GF-D8 (cell line): ENCODE data around the gene TAOK3.
A peak's percentile ranks its signal among the peaks of the same experiment; 100 is the strongest.
"Not testable (repeated sequence)": the region's sequence is repeated elsewhere in the genome, so short reads cannot be mapped to it uniquely, and the experiment has no call there.

ENCODE experiments used
- DNase-seq: peaks from one replicate; lab custom pipeline; 2025; lab: John Stamatoyannopoulos, UW

Gene TAOK3

DNA sequence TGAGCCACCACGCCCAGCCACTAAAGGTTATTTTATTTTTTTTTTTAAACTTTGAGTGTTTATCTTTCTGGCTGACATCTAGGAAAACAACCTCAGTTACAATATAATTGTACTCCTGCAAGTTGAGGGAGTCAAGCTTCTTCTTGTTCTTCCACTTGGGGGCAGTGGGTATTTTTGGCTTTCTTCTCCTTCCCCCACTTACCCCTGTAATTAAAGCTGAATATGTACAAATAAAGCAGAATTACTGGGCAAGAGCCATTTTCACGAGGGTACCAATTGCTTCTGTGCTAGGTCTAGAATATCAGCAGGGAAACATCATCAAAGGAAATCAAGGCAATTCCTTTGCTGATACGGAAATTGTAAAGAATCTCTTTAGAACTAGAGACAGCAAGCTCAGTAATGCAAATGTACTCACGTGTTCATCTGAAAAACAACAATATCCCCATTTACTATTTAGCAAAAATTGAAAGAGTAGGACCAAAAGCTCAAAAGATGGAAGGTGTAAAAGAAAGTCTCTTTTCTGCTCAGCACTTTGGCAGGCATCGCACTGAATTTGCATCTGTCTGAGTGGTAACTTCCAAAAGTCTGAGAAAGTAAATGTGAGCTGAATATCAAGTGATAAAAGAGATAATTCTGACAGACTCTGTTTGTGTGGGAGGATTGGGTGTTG, 72.8 kb downstream of the TAOK3 start:
- no peak for DNase-seq

DNA sequence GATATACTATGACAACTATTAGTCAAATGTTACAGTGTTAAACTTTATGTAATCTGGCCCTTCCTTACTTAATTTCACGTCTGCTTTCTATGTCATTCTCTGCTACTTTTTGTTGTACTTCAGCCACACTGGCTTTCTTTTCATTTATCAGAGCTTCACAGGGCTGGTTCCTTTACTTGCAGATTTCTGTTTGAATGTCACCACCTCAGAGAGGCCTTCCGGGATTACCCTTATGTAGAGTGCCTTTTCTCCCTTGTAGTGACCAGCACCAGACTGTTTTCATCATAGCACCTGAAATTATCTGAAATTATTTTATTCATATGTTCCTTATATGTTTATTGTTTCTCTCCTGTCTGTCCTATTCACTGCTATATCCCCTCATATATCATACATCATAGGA, 75.4 kb downstream of the TAOK3 start:
- no peak for DNase-seq

DNA sequence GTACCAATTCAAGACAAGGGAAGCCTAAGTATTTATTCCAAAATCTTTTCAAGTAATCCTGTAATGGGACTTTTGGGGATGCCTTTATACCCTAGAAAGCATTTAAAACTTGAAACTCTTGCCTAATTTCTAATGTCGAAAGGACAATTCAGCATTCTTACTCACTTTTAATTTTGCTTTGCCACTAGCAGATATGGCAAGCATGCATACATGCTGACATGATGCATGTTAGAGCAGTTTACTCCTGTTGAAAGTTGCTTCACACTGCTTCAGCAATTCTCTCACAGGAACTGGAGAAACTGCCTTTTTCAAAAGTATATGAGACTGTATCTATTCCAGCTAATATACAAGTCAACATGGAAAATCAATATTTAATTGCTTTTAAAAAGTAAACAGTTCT, 79.9 kb downstream of the TAOK3 start:
- DNase-seq = no peak

DNA sequence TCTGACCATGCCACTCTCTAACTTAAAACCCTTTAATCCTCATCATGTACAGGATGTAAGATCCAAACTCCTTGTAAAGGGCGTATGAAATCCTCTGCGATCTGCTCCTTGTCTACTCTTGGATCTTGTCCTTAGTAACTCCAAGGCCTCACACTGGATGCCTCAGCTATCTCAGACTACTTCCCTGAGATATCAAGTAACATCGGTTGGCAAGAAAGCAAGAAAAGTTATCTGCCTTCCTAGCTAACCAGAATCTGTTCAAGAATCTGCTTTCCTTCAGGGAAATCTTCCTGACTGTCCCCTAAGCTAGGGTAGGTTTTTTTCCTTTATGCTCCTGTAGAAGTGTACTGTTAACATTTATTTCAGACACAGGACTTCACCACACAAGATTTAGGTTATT, 82.6 kb downstream of the TAOK3 start:
- DNase-seq = no peak

DNA sequence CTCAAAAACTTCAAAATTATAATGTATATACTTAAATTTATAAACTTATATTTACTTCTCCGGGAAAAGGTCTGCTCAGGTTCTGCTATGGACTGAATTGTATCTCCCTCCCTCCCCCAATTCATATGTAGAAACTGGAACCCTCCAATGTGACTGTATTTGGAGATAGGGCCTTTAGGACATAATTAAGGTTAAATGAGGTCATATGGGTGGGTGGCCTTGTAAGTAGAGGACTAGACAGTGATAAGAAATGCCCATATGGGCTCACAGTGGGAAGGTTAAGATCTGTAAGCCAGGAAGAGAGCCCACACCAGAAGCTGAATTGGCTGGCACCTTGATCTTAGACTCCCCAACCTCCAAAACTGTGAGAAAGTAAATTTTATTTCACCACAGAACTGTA, 84.5 kb downstream of the TAOK3 start:
- no peak for DNase-seq

DNA sequence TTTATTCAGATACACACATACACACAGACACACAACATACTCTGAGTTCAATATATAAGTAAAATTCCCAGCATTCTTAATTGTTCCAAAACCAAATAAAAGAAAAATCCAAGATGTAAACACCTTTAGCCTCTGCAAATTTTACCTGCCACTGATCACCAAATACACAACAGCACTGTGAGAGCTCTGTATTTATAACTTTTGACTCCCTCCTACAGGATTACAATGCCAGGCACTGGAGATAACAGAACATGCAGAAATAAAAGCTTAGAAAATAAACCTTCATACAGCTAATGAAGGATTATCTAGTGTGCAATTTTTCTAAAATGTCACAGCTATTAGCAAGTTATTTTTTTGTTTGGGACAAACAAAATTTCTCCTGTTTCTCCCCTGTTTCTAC, 85.0 kb downstream of the TAOK3 start:
- no peak for DNase-seq

DNA sequence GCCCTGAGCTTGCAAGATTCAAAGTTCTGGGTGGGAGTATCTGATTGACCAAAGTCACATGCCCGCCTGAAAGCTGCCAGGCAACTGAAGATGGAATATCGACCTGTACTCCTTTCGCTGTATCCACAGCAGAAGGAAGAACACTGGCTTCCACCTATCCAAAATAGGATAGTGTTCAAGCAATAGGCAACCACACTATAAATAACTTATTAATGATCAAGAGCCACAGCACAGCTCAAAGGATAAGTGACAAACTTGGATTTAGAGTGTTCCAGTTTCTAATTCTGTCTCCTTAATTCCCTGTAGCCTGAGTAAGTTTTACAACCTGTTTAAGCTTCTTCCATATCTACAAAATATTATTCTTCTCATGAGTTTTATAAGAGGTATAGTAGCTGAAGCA, 89.9 kb downstream of the TAOK3 start:
- no peak for DNase-seq

DNA sequence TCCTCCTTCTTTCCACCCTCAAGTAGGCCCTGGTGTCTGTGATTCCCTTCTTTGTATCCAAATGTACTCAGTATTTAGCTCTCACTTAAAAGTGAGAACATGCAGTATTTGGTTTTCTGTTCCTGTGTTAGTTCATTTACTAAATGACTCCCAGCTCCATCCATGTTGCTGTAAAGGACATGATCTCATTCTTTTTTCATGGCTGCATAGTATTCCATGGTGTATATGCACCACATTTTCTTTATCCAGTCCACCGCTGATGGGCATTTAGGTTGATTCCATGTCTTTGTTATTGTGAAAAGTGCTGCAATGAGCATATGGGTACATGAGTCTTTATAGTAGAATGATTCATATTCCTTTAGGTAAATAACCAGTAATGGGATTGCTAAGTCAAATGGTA, 94.4 kb downstream of the TAOK3 start:
- DNase-seq = not testable (repeated sequence)

DNA sequence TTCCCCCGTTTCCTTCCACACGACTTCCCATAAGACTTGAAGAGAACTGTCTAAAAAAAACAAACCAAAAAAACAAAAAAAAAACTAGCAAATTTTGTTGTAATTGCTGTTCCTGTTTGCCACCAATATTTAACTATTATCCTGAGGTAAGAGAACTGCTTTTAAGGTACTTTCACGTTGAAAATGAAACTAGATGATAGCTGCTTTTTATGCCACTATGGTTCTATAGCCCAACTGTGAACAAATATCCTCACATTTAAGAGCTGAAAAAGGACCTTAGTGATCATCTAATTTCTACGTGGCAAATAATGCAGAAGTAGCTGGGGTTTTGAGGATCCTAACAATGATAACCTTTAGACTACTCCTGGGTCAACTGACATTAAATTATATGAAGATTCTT, 98.6 kb downstream of the TAOK3 start:
- no peak for DNase-seq

DNA sequence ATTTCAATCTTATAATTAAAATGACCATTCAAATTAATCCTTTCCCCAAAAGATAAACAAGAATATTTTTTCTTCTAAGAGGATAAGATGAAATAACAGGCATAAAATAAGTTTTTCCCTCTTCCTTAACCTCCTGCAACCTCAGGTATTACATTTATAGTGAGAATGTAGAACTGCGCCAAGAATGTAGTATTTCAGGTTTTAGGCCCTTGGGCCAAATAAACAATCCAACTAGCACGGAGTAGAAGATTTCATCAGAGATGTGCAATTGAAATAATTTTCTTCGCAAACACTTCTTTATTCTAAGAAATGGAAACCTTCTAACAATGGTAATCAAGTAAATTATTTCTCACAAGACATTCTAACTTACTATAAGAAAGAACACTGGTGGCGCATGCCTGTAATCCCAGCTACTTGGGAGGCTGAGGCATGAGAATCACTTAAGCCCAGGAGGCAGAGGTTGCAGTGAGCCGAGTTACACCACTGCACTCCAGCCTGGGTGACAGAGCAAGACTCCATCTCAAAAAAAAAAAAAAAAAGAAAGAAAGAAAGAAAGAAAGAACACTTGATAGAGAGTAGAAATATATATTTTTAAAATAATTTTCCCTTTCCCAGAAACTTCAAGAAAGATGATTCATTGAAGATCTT, 100.8 kb downstream of the TAOK3 start:
- DNase-seq = no peak

DNA sequence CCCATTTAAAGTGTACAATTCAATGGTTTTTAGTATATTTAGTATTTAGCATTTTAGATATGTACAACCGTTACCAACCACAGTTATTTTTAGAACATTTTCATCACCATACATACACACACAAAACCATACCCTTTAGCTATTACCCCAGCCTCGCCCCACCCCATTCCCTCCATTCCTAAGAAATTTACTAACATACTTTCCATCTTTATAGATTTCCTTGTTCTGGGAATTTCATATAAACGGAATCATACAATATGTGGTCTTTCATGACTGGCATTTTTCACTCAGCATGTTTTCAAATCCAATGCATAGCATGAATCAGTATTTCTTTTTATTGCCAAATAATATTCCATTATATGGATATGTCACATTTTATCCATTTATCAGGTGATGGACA, 101.5 kb downstream of the TAOK3 start:
- no peak for DNase-seq

DNA sequence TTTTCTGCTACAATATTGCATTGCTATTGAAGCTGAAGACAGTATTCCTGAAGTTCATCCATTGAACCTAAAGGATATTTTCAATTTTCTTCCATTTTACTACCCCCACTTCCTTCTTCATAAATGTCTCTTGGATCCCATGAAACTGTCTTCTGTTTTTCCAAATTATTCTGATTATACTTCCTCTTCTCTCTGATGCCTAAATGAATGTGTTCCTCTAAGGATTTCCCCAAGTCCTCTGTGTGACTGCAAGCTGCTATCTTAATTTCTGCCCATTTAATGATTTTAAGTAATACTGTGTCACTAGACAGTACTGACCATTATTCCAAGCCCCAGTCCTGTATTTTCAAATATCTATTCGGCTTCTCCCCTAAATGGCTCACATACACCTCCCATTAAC, 102.9 kb downstream of the TAOK3 start:
- no peak for DNase-seq

DNA sequence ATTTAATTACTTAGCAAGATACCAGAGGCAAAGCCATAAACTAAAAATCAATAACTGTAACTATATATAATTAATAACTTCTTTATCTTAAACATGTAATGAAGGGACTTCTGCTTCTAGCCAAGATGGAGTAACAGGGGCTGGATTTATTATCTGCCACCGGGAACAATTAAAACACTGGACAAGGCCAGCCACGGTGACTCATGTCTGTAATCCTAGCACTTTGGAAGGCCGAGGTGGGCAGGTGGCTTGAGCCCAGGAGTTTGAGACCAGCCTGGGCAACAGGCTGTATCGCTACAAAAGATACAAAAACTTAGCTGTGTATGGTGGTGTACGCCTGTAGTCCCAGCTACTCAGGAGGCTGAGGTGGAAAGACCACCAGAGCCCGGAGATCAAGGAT, 113.6 kb downstream of the TAOK3 start:
- DNase-seq = no peak

DNA sequence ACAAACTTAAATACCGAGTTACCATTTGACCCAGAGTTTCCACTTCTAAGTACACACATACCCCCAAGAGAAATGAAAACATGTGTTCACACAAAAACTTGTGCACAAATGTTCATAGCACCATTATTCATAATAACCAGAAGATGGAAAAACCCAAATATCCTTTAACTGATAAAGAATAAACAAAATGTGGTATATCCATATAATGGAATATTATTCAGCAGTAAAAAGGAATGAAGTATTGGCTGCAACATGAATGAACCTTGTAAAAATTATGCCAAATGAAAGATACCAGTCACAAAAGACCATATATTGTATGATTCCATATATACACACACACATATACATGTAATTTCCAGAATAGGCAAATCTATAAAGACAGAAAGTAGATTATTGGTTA, 116.4 kb downstream of the TAOK3 start:
- no peak for DNase-seq

DNA sequence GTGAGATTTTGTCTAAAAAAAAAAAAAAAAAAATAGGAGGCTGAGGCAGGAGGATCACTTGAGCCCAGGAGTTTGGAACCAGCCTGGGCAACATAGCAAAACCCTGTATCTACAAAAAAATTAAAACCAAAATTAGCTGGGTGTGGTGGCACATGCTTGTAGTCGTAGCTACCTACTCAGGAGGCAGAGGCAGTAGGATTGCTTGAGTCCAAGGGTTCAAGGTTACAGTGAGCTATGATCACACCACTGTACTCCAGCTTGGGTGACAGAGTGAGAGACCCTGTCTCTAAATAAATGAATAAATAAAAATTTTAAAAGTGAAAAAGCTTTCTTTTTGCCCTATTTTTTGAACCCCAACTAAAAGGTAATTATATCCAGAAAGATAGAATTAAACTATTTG, 123.2 kb downstream of the TAOK3 start:
- no peak for DNase-seq

DNA sequence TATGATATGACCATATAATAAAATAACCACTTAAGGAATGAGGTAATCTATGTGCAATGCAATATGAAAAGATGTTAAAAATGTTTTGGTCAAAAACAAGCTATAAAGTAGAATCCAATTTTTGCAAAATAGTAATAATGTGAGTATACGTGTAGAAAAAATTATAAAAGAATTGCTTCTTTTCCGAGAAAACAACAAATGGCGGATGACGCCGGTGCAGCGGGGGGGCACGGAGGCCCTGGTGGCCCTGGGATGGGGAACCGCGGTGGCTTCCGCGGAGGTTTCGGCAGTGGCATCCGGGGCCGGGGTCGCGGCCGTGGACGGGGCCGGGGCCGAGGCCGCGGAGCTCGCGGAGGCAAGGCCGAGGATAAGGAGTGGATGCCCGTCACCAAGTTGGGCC, 126.8 kb downstream of the TAOK3 start:
- DNase-seq = not testable (repeated sequence)

DNA sequence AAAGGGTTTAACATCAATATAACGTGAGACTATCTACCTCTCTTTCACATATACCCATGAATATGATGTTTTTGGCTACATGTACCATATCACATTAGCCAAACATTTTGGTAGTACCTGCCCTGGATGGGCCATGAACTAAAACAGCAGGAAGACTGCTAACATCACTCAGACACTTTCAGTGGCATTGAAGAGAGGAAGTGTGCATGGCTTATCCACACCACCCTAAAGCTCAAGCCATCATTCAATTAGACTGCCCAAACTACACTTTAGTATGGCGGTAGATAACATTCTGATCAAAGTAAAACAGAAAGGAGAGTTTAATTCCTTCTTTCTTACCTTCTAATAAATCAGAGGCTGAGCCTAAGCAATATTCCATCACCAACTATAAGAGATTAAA, 133.8 kb downstream of the TAOK3 start:
- no peak for DNase-seq

DNA sequence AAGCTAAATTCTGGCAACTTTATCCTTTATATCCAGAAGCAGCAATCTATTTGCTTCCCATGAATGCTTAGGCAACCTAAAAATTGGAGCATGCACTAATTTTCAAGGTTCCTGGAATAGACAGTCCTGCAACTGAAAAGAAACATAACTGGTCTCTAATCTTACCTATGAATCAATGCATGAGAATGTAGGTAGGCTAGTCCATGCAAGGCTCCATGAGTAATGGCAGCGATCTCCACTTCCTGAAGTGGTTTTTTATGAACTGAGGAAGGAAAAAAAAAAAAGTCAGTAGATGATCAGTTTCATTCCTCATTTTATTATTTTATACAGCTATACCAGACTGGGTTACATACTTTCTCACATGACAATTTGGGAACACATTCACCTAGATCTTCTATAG, 134.8 kb downstream of the TAOK3 start:
- no peak for DNase-seq

DNA sequence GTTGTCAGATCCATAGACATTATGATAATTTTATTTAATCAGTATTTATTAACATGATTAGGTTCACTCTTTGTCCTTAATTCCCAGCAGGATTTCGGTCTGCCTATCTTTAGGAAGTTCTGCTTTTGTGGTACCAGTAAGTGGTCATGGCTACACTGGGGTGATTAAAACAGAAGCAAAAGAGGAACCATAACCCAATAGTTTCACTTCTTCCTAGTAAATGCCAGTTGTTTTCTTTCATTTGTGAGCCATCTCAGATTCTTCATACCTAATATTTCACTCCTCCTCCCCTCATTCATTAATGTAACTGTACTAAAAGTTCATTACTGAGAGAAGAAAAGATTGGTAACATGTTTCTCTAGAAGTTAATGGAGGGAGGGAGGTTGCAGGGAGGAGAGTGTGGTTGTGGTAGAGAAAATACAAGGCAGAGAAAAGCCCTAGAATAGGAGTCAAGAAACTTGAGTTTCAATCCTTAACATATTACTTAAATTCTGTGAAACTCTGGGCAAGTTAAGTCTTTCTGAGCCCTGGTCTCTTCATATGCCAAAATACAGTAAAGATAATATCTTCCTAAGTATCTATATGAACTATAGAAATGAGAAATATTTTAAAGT, 135.5 kb downstream of the TAOK3 start:
- DNase-seq = peak; percentile 51

DNA sequence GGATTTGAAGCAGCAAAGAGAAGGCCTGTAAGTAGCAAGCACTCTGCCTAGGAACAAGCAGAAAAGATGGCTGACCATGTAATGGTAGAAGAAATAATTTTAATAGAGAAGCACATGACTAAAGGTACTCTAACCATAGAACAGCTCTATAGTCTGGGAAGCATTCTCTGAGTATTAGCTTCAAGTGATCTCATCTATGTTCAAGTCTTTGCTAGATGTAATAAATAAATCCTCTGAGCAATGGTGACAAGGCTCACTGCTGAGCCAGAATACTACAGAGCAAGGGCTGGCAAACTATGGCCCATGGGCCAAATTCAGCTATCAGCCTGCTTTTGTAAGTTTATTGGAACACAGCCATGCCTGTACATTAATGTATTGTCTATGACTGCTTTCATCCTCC, 152.0 kb downstream of the TAOK3 start:
- DNase-seq = no peak

DNA sequence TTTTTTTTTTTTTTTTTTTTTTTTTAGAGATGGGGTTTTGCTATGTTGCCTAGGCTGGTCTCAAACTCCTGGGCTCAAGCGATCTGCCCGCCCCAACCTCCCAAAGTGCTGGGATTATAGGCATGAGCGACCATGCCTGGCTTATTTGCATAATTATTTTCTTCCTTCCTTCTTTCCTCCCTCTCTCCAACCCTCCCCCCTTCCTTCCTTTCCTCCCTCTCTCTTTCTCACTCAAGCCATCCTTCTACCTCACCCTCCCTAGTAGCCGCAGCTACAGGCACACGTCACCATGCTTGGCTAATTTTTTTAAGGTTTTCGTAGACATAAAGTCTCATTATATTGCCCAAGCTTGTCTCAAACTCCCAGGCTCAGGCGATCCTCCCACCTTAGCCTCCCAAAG, 152.9 kb downstream of the TAOK3 start:
- no peak for DNase-seq

DNA sequence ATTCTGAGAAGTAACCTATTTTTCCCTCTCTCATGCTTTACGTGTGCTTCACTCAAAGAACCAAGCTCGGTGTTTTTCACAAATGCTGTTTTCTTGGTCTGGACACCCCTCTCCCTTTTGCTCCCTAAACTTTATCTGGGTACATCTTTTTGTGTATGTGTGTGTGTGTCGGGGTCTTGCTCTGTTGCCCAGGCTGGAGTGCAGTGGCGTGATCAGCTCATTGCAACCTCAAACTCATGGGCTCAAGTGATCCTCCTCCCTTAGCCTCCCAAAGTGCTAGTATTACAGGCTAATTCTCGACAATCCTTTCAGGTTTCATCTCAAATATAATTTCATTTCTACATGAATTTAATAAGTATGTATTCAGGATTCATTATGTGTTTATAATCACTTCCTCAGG, 153.6 kb downstream of the TAOK3 start:
- DNase-seq = no peak

DNA sequence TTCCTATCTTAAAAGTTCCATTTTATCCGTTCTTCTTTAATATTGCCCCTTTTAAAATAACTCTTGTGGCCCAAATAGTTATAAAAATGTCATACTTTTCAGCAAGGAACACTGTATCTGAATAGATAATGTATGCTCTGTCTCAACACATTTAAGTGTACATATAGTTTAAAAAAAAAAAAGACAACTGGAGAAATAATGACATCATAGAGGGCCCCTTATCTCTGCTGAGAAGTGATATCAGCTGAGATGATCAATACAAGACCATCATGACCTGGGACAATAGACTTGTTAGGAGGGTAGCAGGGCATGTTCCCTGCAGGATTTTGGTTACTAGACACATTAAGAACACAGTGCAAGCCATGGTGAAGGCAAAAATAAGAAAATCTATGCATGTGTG, 159.3 kb downstream of the TAOK3 start:
- DNase-seq = no peak

DNA sequence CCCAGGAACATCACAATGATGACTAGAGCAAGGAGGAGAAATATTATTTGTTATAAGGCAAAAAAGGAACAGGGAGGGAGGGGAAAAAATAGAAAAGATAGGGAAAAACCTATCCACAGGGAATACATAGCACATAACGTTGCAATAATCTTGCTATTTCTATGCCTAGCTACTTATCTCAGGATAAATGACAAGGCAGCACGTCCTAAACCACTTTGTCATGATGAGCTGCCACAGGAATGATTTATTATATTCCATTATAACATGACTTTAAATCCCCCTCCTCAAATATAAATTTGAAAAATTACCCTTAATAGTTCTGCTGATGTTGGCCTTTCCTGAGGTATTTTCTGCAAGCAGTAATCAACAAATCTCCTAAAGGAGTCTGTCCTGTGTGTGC, 160.1 kb downstream of the TAOK3 start:
- no peak for DNase-seq
